PFSK-1 (cell line): ENCODE results near the gene SLC35F1.

Source experiments
- FOXP2 ChIP-seq: optimal IDR thresholded peaks from 2 replicates; pipeline ENCODE3; 2011; ENCODE audit warnings: borderline replicate concordance, control low read depth, inconsistent platforms; ENCODE audit not compliant: insufficient read depth; ENCODE audit errors: extremely low read length, extremely low read depth
- POLR2AphosphoS5 ChIP-seq: IDR thresholded peaks from 2 replicates; pipeline ENCODE4 v1.6.1; 2012; ENCODE audit warnings: low read depth, mild to moderate bottlenecking, control low read depth, low read length, moderate library complexity
- REST ChIP-seq, 2 experiments: IDR thresholded peaks; 2 replicates each; pipeline versions ENCODE4 v1.6.1 to v1.8.0; 2011 to 2012; ENCODE audit warnings: low read depth in 2 of 2, low read length in 2 of 2, control low read depth in 1 of 2, inconsistent platforms in 1 of 2, mild to moderate bottlenecking in 1 of 2, moderate library complexity in 1 of 2; ENCODE audit not compliant: insufficient read depth in 1 of 2
- SIN3A ChIP-seq: IDR thresholded peaks from 2 replicates; pipeline ENCODE4 v1.6.1; 2012; ENCODE audit warnings: mild to moderate bottlenecking, low read length, moderate library complexity, borderline replicate concordance; ENCODE audit not compliant: insufficient read depth
- TAF1 ChIP-seq: IDR thresholded peaks from 2 replicates; pipeline ENCODE4 v1.6.1; 2012; ENCODE audit warnings: low read length, control low read depth, borderline replicate concordance; ENCODE audit not compliant: insufficient read depth

Gene SLC35F1

GRCh38 chr6:117992856-117993255, 85.8 kb downstream of the SLC35F1 start:
- no peak for TF ChIP-seq TAF1
- TF ChIP-seq FOXP2: no peak
- TF ChIP-seq REST (IDR thresholded peaks at IDR 0.05; ENCODE audit: insufficient read depth in 1 of 2, low read depth in 2 of 2, low read length in 2 of 2): no peak
- no peak for TF ChIP-seq SIN3A

- no peak for TF ChIP-seq FOXP2
- no peak for TF ChIP-seq POLR2AphosphoS5
- TF ChIP-seq REST (IDR thresholded peaks at IDR 0.05; ENCODE audit: insufficient read depth in 1 of 2, low read depth in 2 of 2, low read length in 2 of 2): no peak
- TF ChIP-seq SIN3A: no peak
- no peak for TF ChIP-seq TAF1
Measured at GRCh38 chr6:118012944-118013343, 105.9 kb downstream of the SLC35F1 start.

GRCh38 chr6:118016532-118016931, 109.5 kb downstream of the SLC35F1 start:
- TF ChIP-seq SIN3A (no peak), REST (IDR thresholded peaks at IDR 0.05; ENCODE audit: insufficient read depth in 1 of 2, low read depth in 2 of 2, low read length in 2 of 2) (no peak), POLR2AphosphoS5 (no peak), FOXP2 (no peak), TAF1 (no peak)

GRCh38 chr6:118017301-118017848, 110.3 kb downstream of the SLC35F1 start:
- TF ChIP-seq FOXP2 (no peak), POLR2AphosphoS5 (no peak), REST (IDR thresholded peaks at IDR 0.05; ENCODE audit: insufficient read depth in 1 of 2, low read depth in 2 of 2, low read length in 2 of 2) (no peak), TAF1 (no peak), SIN3A (no peak)

GRCh38 chr6:118023771-118024170, 116.7 kb downstream of the SLC35F1 start:
- no peak for TF ChIP-seq TAF1
- TF ChIP-seq POLR2AphosphoS5: no peak
- no peak for TF ChIP-seq REST (IDR thresholded peaks at IDR 0.05; ENCODE audit: insufficient read depth in 1 of 2, low read depth in 2 of 2, low read length in 2 of 2)
- TF ChIP-seq FOXP2: no peak
- no peak for TF ChIP-seq SIN3A
